Measurements from ENCODE around the gene DNM3. TPM values are rescaled to one million over a fixed set of nuclear protein-coding genes. Genes with fewer than 3 reads are reported as not detected.

The DNM3 gene
- total RNA-seq, 1 donor from 2014 or later = 4.7 TPM

- Histone ChIP-seq H3K9me3 (ENCODE audit: insufficient read depth, low read depth, low read length) (no peaks in the 10 kb centered on the region), H3K79me2 (ENCODE audit: insufficient read depth, low read length) (peaks cover 1% of the 10 kb centered on the region), H3K4me1 (ENCODE audit: insufficient read depth, low read length) (no peaks in the 10 kb centered on the region), H3K36me3 (ENCODE audit: insufficient read depth, low read length) (peaks cover 24% of the 10 kb centered on the region), H3K27me3 (ENCODE audit: insufficient read depth, low read length) (no peaks in the 10 kb centered on the region), H3K4me2 (ENCODE audit: low read length) (no peak overlapping the region), H3K27ac (ENCODE audit: low read depth, low read length) (no peak overlapping the region), H3K9ac (ENCODE audit: low read length) (no peak overlapping the region), H2AFZ (ENCODE audit: low read depth, low read length) (no peak overlapping the region), H3K4me3 (ENCODE audit: insufficient read depth, low read depth, low read length) (no peak overlapping the region), H4K20me1 (ENCODE audit: insufficient read depth, low read length) (no peaks in the 10 kb centered on the region)
- DNase-seq (ENCODE audit: low read depth) = no peak
- Mint-ChIP-seq H3K4me3 (ENCODE audit: unreplicated experiment) (no peak overlapping the region), H3K9me3 (ENCODE audit: unreplicated experiment) (no peaks in the 10 kb centered on the region), H3K4me1 (ENCODE audit: low read depth, unreplicated experiment) (no peaks in the 10 kb centered on the region), H3K27ac (ENCODE audit: unreplicated experiment) (no peak overlapping the region), H3K27me3 (ENCODE audit: low read depth, unreplicated experiment) (no peaks in the 10 kb centered on the region), H3K36me3 (ENCODE audit: low read depth, unreplicated experiment) (peaks cover 10% of the 10 kb centered on the region)
- FAIRE-seq = no peak
- TF ChIP-seq, protein P1, sequence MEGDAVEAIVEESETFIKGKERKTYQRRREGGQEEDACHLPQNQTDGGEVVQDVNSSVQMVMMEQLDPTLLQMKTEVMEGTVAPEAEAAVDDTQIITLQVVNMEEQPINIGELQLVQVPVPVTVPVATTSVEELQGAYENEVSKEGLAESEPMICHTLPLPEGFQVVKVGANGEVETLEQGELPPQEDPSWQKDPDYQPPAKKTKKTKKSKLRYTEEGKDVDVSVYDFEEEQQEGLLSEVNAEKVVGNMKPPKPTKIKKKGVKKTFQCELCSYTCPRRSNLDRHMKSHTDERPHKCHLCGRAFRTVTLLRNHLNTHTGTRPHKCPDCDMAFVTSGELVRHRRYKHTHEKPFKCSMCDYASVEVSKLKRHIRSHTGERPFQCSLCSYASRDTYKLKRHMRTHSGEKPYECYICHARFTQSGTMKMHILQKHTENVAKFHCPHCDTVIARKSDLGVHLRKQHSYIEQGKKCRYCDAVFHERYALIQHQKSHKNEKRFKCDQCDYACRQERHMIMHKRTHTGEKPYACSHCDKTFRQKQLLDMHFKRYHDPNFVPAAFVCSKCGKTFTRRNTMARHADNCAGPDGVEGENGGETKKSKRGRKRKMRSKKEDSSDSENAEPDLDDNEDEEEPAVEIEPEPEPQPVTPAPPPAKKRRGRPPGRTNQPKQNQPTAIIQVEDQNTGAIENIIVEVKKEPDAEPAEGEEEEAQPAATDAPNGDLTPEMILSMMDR (IDR thresholded peaks at IDR 0.05; ENCODE audit: insufficient read depth, low read depth, low read length) = no peak
- no peak for TF ChIP-seq EZH2 (IDR thresholded peaks at IDR 0.05; ENCODE audit: insufficient read depth, low read length)
Measured at GRCh38 chr1:171800342-171800741, 41.0 kb upstream of the DNM3 start.

GRCh38 chr1:171800851-171801250, 40.4 kb upstream of the DNM3 start:
- no peak for FAIRE-seq
- H3K79me2 ChIP-seq (ENCODE audit: insufficient read depth, low read length) = no peaks in the 10 kb centered on the region

GRCh38 chr1:171801487-171801891, 39.8 kb upstream of the DNM3 start:
- peak overlapping the region; percentile 18 for H2AFZ ChIP-seq (ENCODE audit: low read depth, low read length)
- H3K9ac ChIP-seq (ENCODE audit: low read length) = no peak overlapping the region
- H3K4me3 ChIP-seq (ENCODE audit: insufficient read depth, low read depth, low read length) = no peak overlapping the region
- Mint-ChIP-seq H3K27me3 (ENCODE audit: low read depth, unreplicated experiment) (no peaks in the 10 kb centered on the region), H3K4me1 (ENCODE audit: low read depth, unreplicated experiment) (no peaks in the 10 kb centered on the region), H3K4me3 (ENCODE audit: unreplicated experiment) (peak overlapping the region; percentile 29), H3K9me3 (ENCODE audit: unreplicated experiment) (no peaks in the 10 kb centered on the region), H3K36me3 (ENCODE audit: low read depth, unreplicated experiment) (peaks cover 6% of the 10 kb centered on the region), H3K27ac (ENCODE audit: unreplicated experiment) (no peak overlapping the region)
- H3K9me3 ChIP-seq (ENCODE audit: insufficient read depth, low read depth, low read length) = no peaks in the 10 kb centered on the region
- H3K79me2 ChIP-seq (ENCODE audit: insufficient read depth, low read length) = no peaks in the 10 kb centered on the region
- FAIRE-seq (no peak), DNase-seq (ENCODE audit: low read depth) (peak; percentile 10)
- peaks cover 15% of the 10 kb centered on the region for H3K36me3 ChIP-seq (ENCODE audit: insufficient read depth, low read length)
- no peak overlapping the region for H3K27ac ChIP-seq (ENCODE audit: low read depth, low read length)
- H3K4me1 ChIP-seq (ENCODE audit: insufficient read depth, low read length) = no peaks in the 10 kb centered on the region
- no peaks in the 10 kb centered on the region for H4K20me1 ChIP-seq (ENCODE audit: insufficient read depth, low read length)
- TF ChIP-seq, protein P1 (IDR thresholded peaks at IDR 0.05; ENCODE audit: insufficient read depth, low read depth, low read length) = peak; percentile 90
- no peak for TF ChIP-seq EZH2 (IDR thresholded peaks at IDR 0.05; ENCODE audit: insufficient read depth, low read length)
- H3K4me2 ChIP-seq (ENCODE audit: low read length) = no peak overlapping the region
- H3K27me3 ChIP-seq (ENCODE audit: insufficient read depth, low read length) = no peaks in the 10 kb centered on the region

More at GRCh38 chr1:171800851-171801250, 40.4 kb upstream of the DNM3 start:
- no peak for TF ChIP-seq EZH2 (IDR thresholded peaks at IDR 0.05; ENCODE audit: insufficient read depth, low read length)
- TF ChIP-seq, protein P1 (IDR thresholded peaks at IDR 0.05; ENCODE audit: insufficient read depth, low read depth, low read length) = no peak
- Histone ChIP-seq H2AFZ (ENCODE audit: low read depth, low read length) (no peak overlapping the region), H3K4me2 (ENCODE audit: low read length) (no peak overlapping the region), H3K4me1 (ENCODE audit: insufficient read depth, low read length) (no peaks in the 10 kb centered on the region), H4K20me1 (ENCODE audit: insufficient read depth, low read length) (no peaks in the 10 kb centered on the region), H3K36me3 (ENCODE audit: insufficient read depth, low read length) (peaks cover 21% of the 10 kb centered on the region), H3K27ac (ENCODE audit: low read depth, low read length) (no peak overlapping the region), H3K9me3 (ENCODE audit: insufficient read depth, low read depth, low read length) (no peaks in the 10 kb centered on the region), H3K4me3 (ENCODE audit: insufficient read depth, low read depth, low read length) (no peak overlapping the region), H3K9ac (ENCODE audit: low read length) (no peak overlapping the region), H3K27me3 (ENCODE audit: insufficient read depth, low read length) (no peaks in the 10 kb centered on the region)
- H3K4me1 Mint-ChIP-seq (ENCODE audit: low read depth, unreplicated experiment) = no peaks in the 10 kb centered on the region
- DNase-seq (ENCODE audit: low read depth) = no peak
- no peaks in the 10 kb centered on the region for H3K27me3 Mint-ChIP-seq (ENCODE audit: low read depth, unreplicated experiment)
- H3K9me3 Mint-ChIP-seq (ENCODE audit: unreplicated experiment) = no peaks in the 10 kb centered on the region
- H3K4me3 Mint-ChIP-seq (ENCODE audit: unreplicated experiment) = no peak overlapping the region
- H3K36me3 Mint-ChIP-seq (ENCODE audit: low read depth, unreplicated experiment) = peaks cover 10% of the 10 kb centered on the region
- H3K27ac Mint-ChIP-seq (ENCODE audit: unreplicated experiment) = no peak overlapping the region
